ENCODE results near the gene TAAR5.

- TF ChIP-seq CTCF (IDR thresholded peaks at IDR 0.05) (no peak), POLR2AphosphoS5 (IDR thresholded peaks at IDR 0.05) (no peak), POLR2A (IDR thresholded peaks at IDR 0.05) (no peak)
Observed at GRCh38 chr6:132569170-132569569, 20.4 kb downstream of the TAAR5 start.

All from breast epithelium (tissue), 3 donors.